H9 (cell line): ENCODE data around the gene IL31RA. TPM values are rescaled to one million over a fixed set of nuclear protein-coding genes. Genes with fewer than 3 reads are reported as not detected.

Experiments
- DNase-seq: peaks from one replicate; pipeline ENCODE4 v3.0.0-alpha.2; 2017
- H2AFZ ChIP-seq: one replicate; pipeline ENCODE4 v1.6.1; 2013; ENCODE audit warnings: mild to moderate bottlenecking, low read length, control low read depth, moderate library complexity
- H2AK5ac ChIP-seq: 2 replicates; pipeline ENCODE4 v1.6.1; 2013; ENCODE audit warnings: low read length, control low read depth, mixed read lengths; ENCODE audit not compliant: insufficient read length
- H2BK120ac ChIP-seq: one replicate; pipeline ENCODE4 v1.6.1; 2013; ENCODE audit warnings: low read depth, mild to moderate bottlenecking, low read length, control low read depth, inconsistent platforms; ENCODE audit not compliant: poor library complexity, severe bottlenecking
- H2BK12ac ChIP-seq: 2 replicates; pipeline ENCODE4 v1.6.1; 2013; ENCODE audit warnings: low read length, control low read depth, mixed read lengths, low read depth; ENCODE audit not compliant: insufficient read length
- H2BK15ac ChIP-seq: 2 replicates; pipeline ENCODE4 v1.6.1; 2013; ENCODE audit warnings: low read depth, low read length, control low read depth
- H2BK20ac ChIP-seq: one replicate; pipeline ENCODE4 v1.6.1; 2013; ENCODE audit warnings: low read depth, mild to moderate bottlenecking, low read length, control low read depth, inconsistent platforms; ENCODE audit not compliant: poor library complexity, severe bottlenecking
- H2BK5ac ChIP-seq: 2 replicates; pipeline ENCODE4 v1.6.1; 2013; ENCODE audit warnings: low read length, control low read depth, mixed read lengths; ENCODE audit not compliant: insufficient read length
- H3K14ac ChIP-seq: 2 replicates; pipeline ENCODE4 v1.6.1; 2013; ENCODE audit warnings: low read length, control low read depth; ENCODE audit not compliant: insufficient read depth
- H3K18ac ChIP-seq: 2 replicates; pipeline ENCODE4 v1.6.1; 2013; ENCODE audit warnings: low read depth, mild to moderate bottlenecking, mixed read lengths, low read length, control low read depth; ENCODE audit not compliant: insufficient read length
- H3K23ac ChIP-seq: 2 replicates; pipeline ENCODE4 v1.6.1; 2013; ENCODE audit warnings: low read length, control low read depth, mixed read lengths, low read depth; ENCODE audit not compliant: insufficient read length
- H3K23me2 ChIP-seq: 2 replicates; pipeline ENCODE4 v1.6.1; 2013; ENCODE audit warnings: low read depth, mild to moderate bottlenecking, mixed read lengths, low read length, control low read depth; ENCODE audit not compliant: insufficient read length, poor library complexity, severe bottlenecking
- H3K27ac ChIP-seq: 2 replicates; pipeline ENCODE4 v1.5.1; 2013; ENCODE audit warnings: low read length, control low read depth, mixed read lengths, low read depth; ENCODE audit not compliant: insufficient read length
- H3K27me3 ChIP-seq: 2 replicates; pipeline ENCODE4 v1.6.1; 2013; ENCODE audit warnings: low read length, control low read depth, inconsistent platforms; ENCODE audit not compliant: insufficient read depth
- H3K4ac ChIP-seq: 2 replicates; pipeline ENCODE4 v1.6.1; 2013; ENCODE audit warnings: low read depth, mild to moderate bottlenecking, control low read depth, inconsistent platforms, low read length, moderate library complexity
- H3K4me1 ChIP-seq: 2 replicates; pipeline ENCODE4 v1.6.1; 2013; ENCODE audit warnings: low read length, control low read depth, inconsistent platforms; ENCODE audit not compliant: insufficient read depth
- H3K4me2 ChIP-seq: 2 replicates; pipeline ENCODE4 v1.6.1; 2013; ENCODE audit warnings: low read length, control low read depth, mixed read lengths; ENCODE audit not compliant: insufficient read length, insufficient read depth
- H3K56ac ChIP-seq: 2 replicates; pipeline ENCODE4 v1.6.1; 2013; ENCODE audit warnings: low read depth, mild to moderate bottlenecking, mixed read lengths, low read length, control low read depth; ENCODE audit not compliant: insufficient read length
- H3K79me1 ChIP-seq: 2 replicates; pipeline ENCODE4 v1.6.1; 2013; ENCODE audit warnings: low read depth, mild to moderate bottlenecking, moderate library complexity, low read length, control low read depth, inconsistent platforms; ENCODE audit not compliant: insufficient read depth, poor library complexity, severe bottlenecking
- H3K79me2 ChIP-seq: 2 replicates; pipeline ENCODE4 v1.6.1; 2013; ENCODE audit warnings: low read length, control low read depth, inconsistent platforms; ENCODE audit not compliant: insufficient read depth
- H3K9ac ChIP-seq: 2 replicates; pipeline ENCODE4 v1.6.1; 2013; ENCODE audit warnings: low read length, control low read depth, mixed read lengths; ENCODE audit not compliant: insufficient read length; ENCODE audit errors: extremely low read depth
- H3K9me3 ChIP-seq: one replicate; pipeline ENCODE4 v1.6.1; 2013; ENCODE audit warnings: low read depth, low read length, inconsistent platforms; ENCODE audit not compliant: control insufficient read depth
- H3T11ph ChIP-seq: one replicate; pipeline ENCODE4 v1.6.1; 2013; ENCODE audit warnings: mild to moderate bottlenecking, low read length, control low read depth, inconsistent platforms
- H4K20me1 ChIP-seq: one replicate; pipeline ENCODE4 v1.6.1; 2013; ENCODE audit not compliant: control insufficient read depth, insufficient read length, insufficient read depth
- H4K5ac ChIP-seq: 2 replicates; pipeline ENCODE4 v1.6.1; 2013; ENCODE audit warnings: low read depth, mild to moderate bottlenecking, mixed read lengths, low read length, control low read depth; ENCODE audit not compliant: insufficient read length
- H4K8ac ChIP-seq: replicated peaks from 2 replicates; pipeline ENCODE4 v1.6.1; 2013; ENCODE audit warnings: low read length, control low read depth, mixed read lengths, low read depth; ENCODE audit not compliant: insufficient read length
- H4K91ac ChIP-seq: 2 replicates; pipeline ENCODE4 v1.6.1; 2013; ENCODE audit warnings: low read depth, mild to moderate bottlenecking, moderate library complexity, mixed read lengths, low read length, control low read depth; ENCODE audit not compliant: insufficient read length
- H3K27ac Mint-ChIP-seq, 3 experiments: 2 replicates in 2 of 3; 3 replicates in 1 of 3; pipeline ENCODE4 v1.8.0; 2020 to 2021; ENCODE audit warnings: mixed read lengths in 3 of 3, mild to moderate bottlenecking in 1 of 3, moderate library complexity in 1 of 3
- H3K27me3 Mint-ChIP-seq: 2 replicates; pipeline ENCODE4 v1.8.0; 2021; ENCODE audit warnings: low read depth, mild to moderate bottlenecking, moderate library complexity, mixed read lengths
- H3K36me3 Mint-ChIP-seq, 3 experiments: 2 replicates in 2 of 3; 3 replicates in 1 of 3; pipeline ENCODE4 v1.8.0; 2020 to 2021; ENCODE audit warnings: low read depth in 3 of 3, mixed read lengths in 3 of 3; ENCODE audit not compliant: insufficient read depth in 1 of 3
- H3K4me1 Mint-ChIP-seq, 2 experiments: 2 replicates each; pipeline ENCODE4 v1.8.0; 2020; ENCODE audit warnings: mixed read lengths in 2 of 2
- H3K4me3 Mint-ChIP-seq, 2 experiments: 2 replicates in 1 of 2; 3 replicates in 1 of 2; pipeline ENCODE4 v1.8.0; 2020 to 2021; ENCODE audit warnings: mild to moderate bottlenecking in 2 of 2, mixed read lengths in 2 of 2, moderate library complexity in 1 of 2
- H3K9me3 Mint-ChIP-seq, 2 experiments: 2 replicates in 1 of 2; 3 replicates in 1 of 2; pipeline ENCODE4 v1.8.0; 2020; ENCODE audit warnings: mild to moderate bottlenecking in 2 of 2, mixed read lengths in 2 of 2, moderate library complexity in 1 of 2
- CTCF ChIP-seq: fragments of 200-600 bp; sonication (generic); conservative IDR thresholded peaks from 3 replicates; pipeline ENCODE4 v1.8.0; 2021; ENCODE audit warnings: antibody characterized with exemption, mild to moderate bottlenecking
- WGBS: extraction: QIAGEN DNeasy Blood & Tissue Kit; methylation state at CpG from one replicate; pipeline ENCODE4 v1.1.7; 2013; ENCODE audit warnings: missing lambda C conversion rate, low lambda C conversion rate, mixed read lengths; ENCODE audit not compliant: insufficient read length; ENCODE audit errors: extremely low coverage; 5-methylcytosine and 5-hydroxymethylcytosine counted together
- total RNA-seq: library from RNA; stranded (reverse); gene quantifications from 2 replicates; pipeline ENCODE4 v1.2.1, GENCODE V29; 2021

The IL31RA gene
- total RNA-seq, 1 experiment from 2014 or later: 0.11 TPM

GRCh38 chr5:55904152-55904551, 53.0 kb downstream of the IL31RA start:
- Histone ChIP-seq H3K23ac (no peak overlapping the region), H3K79me1 (no peaks in the 10 kb centered on the region), H4K91ac (no peak overlapping the region), H2AFZ (no peak overlapping the region), H3K14ac (no peak overlapping the region), H4K5ac (no peak overlapping the region), H4K8ac (no peak overlapping the region), H2BK120ac (no peak overlapping the region), H3K27ac (no peak overlapping the region), H2BK12ac (no peak overlapping the region), H3K4ac (no peak overlapping the region), H3K4me1 (no peaks in the 10 kb centered on the region), H3K4me2 (no peak overlapping the region), H2BK15ac (no peak overlapping the region), H2BK5ac (no peak overlapping the region), H3K9ac (no peak overlapping the region), H3K56ac (no peak overlapping the region), H2AK5ac (no peak overlapping the region), H3K27me3 (no peaks in the 10 kb centered on the region), H3K9me3 (no peaks in the 10 kb centered on the region), H3K79me2 (no peaks in the 10 kb centered on the region), H2BK20ac (no peak overlapping the region), H3K18ac (no peak overlapping the region), H3K23me2 (no peaks in the 10 kb centered on the region), H3T11ph (no peak overlapping the region), H4K20me1 (no peaks in the 10 kb centered on the region)
- WGBS: no CpG with 5 or more reads among the region's 3 CpGs
- H3K4me3 Mint-ChIP-seq: no peak overlapping the region
- TF ChIP-seq CTCF: no peak
- H3K27me3 Mint-ChIP-seq: no peaks in the 10 kb centered on the region; the same call in 1 of the 2 replicates
- H3K4me1 Mint-ChIP-seq: no peaks in the 10 kb centered on the region
- no peaks in the 10 kb centered on the region for H3K9me3 Mint-ChIP-seq
- H3K27ac Mint-ChIP-seq: no peak overlapping the region; a peak in 2 of 7 replicates
- DNase-seq: no peak
- no peaks in the 10 kb centered on the region for H3K36me3 Mint-ChIP-seq
